Measurements from ENCODE around the gene PIEZO2. TPM values are rescaled to one million over a fixed set of nuclear protein-coding genes. Genes with fewer than 3 reads are reported as not detected.

The PIEZO2 gene
- total and polyA plus RNA-seq, 2 of the 8 experiments (the other 6 are each of a cell fraction or from before 2014, with no cell fraction given) = 4.7 to 16.5 TPM

GRCh38 chr18:11095211-11095610 is 54.2 kb downstream of the PIEZO2 start:
- Histone ChIP-seq H2BK15ac (ENCODE audit: low read length) (no peak overlapping the region), H3K18ac (ENCODE audit: extremely low read depth, low read length) (no peak overlapping the region), H2BK20ac (ENCODE audit: low read length) (no peak overlapping the region), H3K4me2 (ENCODE audit: insufficient read depth in 1 of 2, low read depth in 2 of 2, low read length in 2 of 2) (no peak overlapping the region), H3K79me2 (ENCODE audit: control insufficient read depth in 1 of 2, insufficient read depth in 2 of 2, low read length in 2 of 2) (no peaks in the 10 kb centered on the region), H4K8ac (ENCODE audit: extremely low read depth, insufficient read depth, low read length) (no peak overlapping the region), H2BK5ac (ENCODE audit: low read depth, low read length) (no peak overlapping the region), H3K36me3 (ENCODE audit: control insufficient read depth in 2 of 4, insufficient read depth in 4 of 4, low read length in 3 of 4) (no peaks in the 10 kb centered on the region), H3K23me2 (ENCODE audit: low read depth, low read length) (no peaks in the 10 kb centered on the region), H3K56ac (replicated peaks; ENCODE audit: insufficient read length, low read depth, low read length) (no peak overlapping the region), H2BK120ac (replicated peaks; ENCODE audit: low read depth, low read length) (no peak overlapping the region), H3K4ac (replicated peaks; ENCODE audit: insufficient read length, low read depth, low read length) (no peak overlapping the region), H2AFZ (ENCODE audit: low read length) (no peak overlapping the region), H4K5ac (ENCODE audit: insufficient read length, low read depth, low read length) (no peak overlapping the region), H3K79me1 (ENCODE audit: low read depth, low read length) (no peaks in the 10 kb centered on the region), H3K27ac (ENCODE audit: low read depth, low read length) (no peak overlapping the region), H3K9me3 (ENCODE audit: insufficient read depth in 2 of 2, low read depth in 1 of 2, low read length in 1 of 2) (no peaks in the 10 kb centered on the region), H3K4me1 (replicated peaks in 1 of 4; ENCODE audit: control insufficient read depth in 3 of 4, insufficient read depth in 4 of 4, low read length in 3 of 4) (peaks cover 0 to 2% (median under 1%) of the 10 kb centered on the region in 4 experiments; a peak in 2 of 7 replicates), H3K27me3 (replicated peaks in 1 of 4; ENCODE audit: control insufficient read depth in 3 of 4, extremely low read depth in 1 of 4, insufficient read depth in 3 of 4, low read length in 3 of 4) (no peaks in the 10 kb centered on the region), H3K4me3 (ENCODE audit: extremely low read depth in 1 of 4, insufficient read depth in 2 of 4, low read depth in 3 of 4, low read length in 4 of 4) (no peak overlapping the region), H2BK12ac (ENCODE audit: low read depth, low read length) (no peak overlapping the region), H3K9ac (replicated peaks in 1 of 4; ENCODE audit: extremely low read depth in 1 of 4, low read depth in 3 of 4, low read length in 3 of 4) (no peak overlapping the region), H4K91ac (replicated peaks; ENCODE audit: insufficient read length, low read length) (no peak overlapping the region), H2AK5ac (ENCODE audit: low read depth, low read length) (no peak overlapping the region), H3K23ac (ENCODE audit: insufficient read length) (no peak overlapping the region), H4K20me1 (replicated peaks in 1 of 2; ENCODE audit: control insufficient read depth in 1 of 2, insufficient read depth in 2 of 2, low read length in 2 of 2) (no peaks in the 10 kb centered on the region), H3K14ac (ENCODE audit: insufficient read length) (no peak overlapping the region)
- ChIA-PET CTCF (ENCODE audit: partially characterized antibody) (interaction anchor here (1.5 kb wide), 1 partner anchor 59 kb away, joined by 6 read pairs; no protein-coding TSS in a partner anchor), POLR2A (ENCODE audit: partially characterized antibody) (interaction anchor here (1.1 kb wide), 1 partner anchor 45 kb away, joined by 3 read pairs; no protein-coding TSS in a partner anchor)
- DNase-seq (ENCODE audit: low read depth in 1 of 2, low spot score in 2 of 2) (no peak), FAIRE-seq (no peak)
- WGBS, 2 experiments (ENCODE audit: extremely low coverage in 1 of 2, insufficient coverage in 1 of 2, insufficient read length in 1 of 2, insufficient replicate concordance in 2 of 2, low coverage in 1 of 2, low lambda C conversion rate in 2 of 2, missing lambda C conversion rate in 1 of 2) = 95% methylated on average over 5 of the region's 5 CpGs; no CpG with 5 or more reads in 1 of the 2 experiments
- TF ChIP-seq ASH2L (IDR thresholded peaks at IDR 0.05; ENCODE audit: low read length) (no peak), NRF1 (IDR thresholded peaks at IDR 0.05; ENCODE audit: low read depth, low read length) (no peak), BACH1 (IDR thresholded peaks at IDR 0.05; ENCODE audit: low read length) (no peak), CTCF (IDR thresholded peaks at IDR 0.05; ENCODE audit: control extremely low read depth in 1 of 3, insufficient read depth in 1 of 3, low read depth in 1 of 3, low read length in 3 of 3) (no peak), CBX5 (IDR thresholded peaks at IDR 0.05; ENCODE audit: low read depth, low read length) (no peak), YY1 (IDR thresholded peaks at IDR 0.05; ENCODE audit: low read depth, low read length) (no peak), ZNF274 (IDR thresholded peaks at IDR 0.05; ENCODE audit: borderline replicate concordance, extremely low read depth, low read length) (no peak), RAD21 (IDR thresholded peaks at IDR 0.05 in 1 of 2, conservative IDR thresholded peaks at IDR 0.05 in 1 of 2; ENCODE audit: low read depth in 2 of 2, low read length in 2 of 2) (no peak), SIX5 (IDR thresholded peaks at IDR 0.05; ENCODE audit: low read depth, low read length) (no peak), SP4 (IDR thresholded peaks at IDR 0.05; ENCODE audit: low read length) (no peak), TAF1 (IDR thresholded peaks at IDR 0.05; ENCODE audit: low read depth, low read length) (no peak)
- TF ChIP-seq, protein P1, sequence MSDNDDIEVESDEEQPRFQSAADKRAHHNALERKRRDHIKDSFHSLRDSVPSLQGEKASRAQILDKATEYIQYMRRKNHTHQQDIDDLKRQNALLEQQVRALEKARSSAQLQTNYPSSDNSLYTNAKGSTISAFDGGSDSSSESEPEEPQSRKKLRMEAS (IDR thresholded peaks at IDR 0.05) = no peak
